Lower leg skin (tissue), 4 donors: ENCODE data around the gene XRCC6. TPM values are rescaled to one million over a fixed set of nuclear protein-coding genes. Genes with fewer than 3 reads are reported as not detected.
"Not testable (repeated sequence)": the region's sequence is repeated elsewhere in the genome, so short reads cannot be mapped to it uniquely, and the experiment has no call there.

ENCODE experiments used
- DNase-seq, 2 donors: peaks; one replicate each; pipeline ENCODE4 v3.0.0-alpha.2; 2019; ENCODE audit warnings: low spot score in 2 of 2
- H3K4me3 ChIP-seq: fragments of 200-600 bp; sonication (generic); 2 replicates; pipeline ENCODE4 v1.5.1; 2017; ENCODE audit warnings: mild to moderate bottlenecking, low read depth; ENCODE audit not compliant: poor library complexity, severe bottlenecking
- POLR2A ChIP-seq, 2 donors: fragments of 450-650 bp; IDR thresholded peaks; one replicate each; pipeline ENCODE4 v1.6.1; 2016 to 2017; ENCODE audit warnings: antibody characterized with exemption in 2 of 2, mild to moderate bottlenecking in 1 of 2, moderate library complexity in 1 of 2
- WGBS, 2 donors: methylation state at CpG; one replicate each; pipeline ENCODE4 v1.1.5; 2018; 5-methylcytosine and 5-hydroxymethylcytosine counted together
- intact Hi-C: fragments of 100-400 bp; cut with DNase I; formaldehyde crosslinking; loops from one replicate; pipeline ENCODE4 v1.15.0; 2023; ENCODE audit warnings: low total_unique reads
- total RNA-seq, 4 donors: library from RNA; depleted of rRNA; stranded (reverse); fragments of >200 nt; gene quantifications; one replicate each; pipeline ENCODE4 v1.1.0, GENCODE V29; 2016
- TF ChIP-seq, protein P1 (sequence below), 3 donors: fragments of 450-650 bp; IDR thresholded peaks; one replicate each; pipeline ENCODE4 v1.5.1; 2016; ENCODE audit warnings: antibody characterized with exemption in 3 of 3, mild to moderate bottlenecking in 3 of 3, moderate library complexity in 2 of 3

XRCC6 gene
- total RNA-seq, 4 donors from 2014 or later, result 150 to 204 (median 161) TPM

DNA sequence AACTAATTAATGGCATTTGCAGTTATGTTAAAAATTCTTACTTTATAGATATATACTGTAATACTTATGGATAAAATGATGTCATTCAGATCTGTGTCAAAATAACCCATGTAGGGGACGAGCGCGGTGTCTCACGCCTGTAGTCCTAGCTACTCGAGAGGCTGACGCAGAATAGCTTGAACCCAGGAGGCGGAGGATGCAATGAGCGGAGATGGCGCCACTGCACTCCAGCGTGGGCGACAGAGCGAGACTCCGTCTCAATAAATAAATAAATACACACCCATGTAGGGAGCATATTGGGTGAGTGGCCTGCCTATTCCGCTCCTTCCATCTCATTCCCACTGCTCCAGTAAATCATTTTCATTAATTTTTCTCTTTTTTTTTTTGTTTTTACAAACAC, 60.5 kb downstream of the XRCC6 start:
- no peak for DNase-seq
- H3K4me3 ChIP-seq, result no peak overlapping the region
- WGBS, 2 donors, result 50 to 57% methylated on average over 14 of the region's 14 CpGs
- TF ChIP-seq POLR2A (IDR thresholded peaks at IDR 0.05), result no peak
- TF ChIP-seq, protein P1, sequence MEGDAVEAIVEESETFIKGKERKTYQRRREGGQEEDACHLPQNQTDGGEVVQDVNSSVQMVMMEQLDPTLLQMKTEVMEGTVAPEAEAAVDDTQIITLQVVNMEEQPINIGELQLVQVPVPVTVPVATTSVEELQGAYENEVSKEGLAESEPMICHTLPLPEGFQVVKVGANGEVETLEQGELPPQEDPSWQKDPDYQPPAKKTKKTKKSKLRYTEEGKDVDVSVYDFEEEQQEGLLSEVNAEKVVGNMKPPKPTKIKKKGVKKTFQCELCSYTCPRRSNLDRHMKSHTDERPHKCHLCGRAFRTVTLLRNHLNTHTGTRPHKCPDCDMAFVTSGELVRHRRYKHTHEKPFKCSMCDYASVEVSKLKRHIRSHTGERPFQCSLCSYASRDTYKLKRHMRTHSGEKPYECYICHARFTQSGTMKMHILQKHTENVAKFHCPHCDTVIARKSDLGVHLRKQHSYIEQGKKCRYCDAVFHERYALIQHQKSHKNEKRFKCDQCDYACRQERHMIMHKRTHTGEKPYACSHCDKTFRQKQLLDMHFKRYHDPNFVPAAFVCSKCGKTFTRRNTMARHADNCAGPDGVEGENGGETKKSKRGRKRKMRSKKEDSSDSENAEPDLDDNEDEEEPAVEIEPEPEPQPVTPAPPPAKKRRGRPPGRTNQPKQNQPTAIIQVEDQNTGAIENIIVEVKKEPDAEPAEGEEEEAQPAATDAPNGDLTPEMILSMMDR (IDR thresholded peaks at IDR 0.05), result no peak
- intact Hi-C loops, result no loop called here

DNA sequence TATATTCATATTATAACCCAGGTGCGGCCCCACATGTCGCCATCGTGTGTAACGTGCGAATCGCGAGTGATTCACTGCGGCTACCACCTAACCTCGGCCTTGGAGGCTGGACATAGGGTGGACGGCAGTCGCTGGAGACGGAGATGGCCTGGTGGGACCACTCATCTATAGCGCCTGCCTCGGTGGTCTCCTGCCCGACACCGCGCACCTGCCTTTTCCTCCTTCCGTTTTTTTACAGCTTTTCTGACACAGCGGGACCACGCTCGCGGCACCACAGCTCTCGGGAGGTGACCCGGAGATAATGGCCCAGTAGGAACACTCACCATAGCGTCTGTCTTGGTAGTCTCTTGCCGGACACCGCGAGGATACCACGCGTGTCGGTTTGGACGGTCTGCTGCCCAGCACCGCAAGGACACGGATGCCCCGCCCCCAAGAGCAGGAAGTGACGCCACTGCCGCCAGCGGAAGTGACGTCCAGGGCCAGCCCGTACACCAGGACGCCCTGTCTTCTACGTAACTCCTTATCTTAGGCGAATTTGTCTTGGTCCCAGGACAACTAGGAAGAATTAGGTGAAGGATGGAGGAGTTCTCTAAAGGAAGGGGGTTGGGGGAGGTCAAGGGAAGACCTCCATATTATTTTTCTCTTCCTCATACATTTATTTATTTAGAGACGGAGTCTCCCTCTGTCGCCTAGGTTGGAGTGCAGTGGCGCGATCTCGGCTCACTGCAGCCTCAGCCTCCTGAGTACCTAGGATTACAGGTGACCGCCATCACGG, 61.1 kb downstream of the XRCC6 start:
- TF ChIP-seq POLR2A (IDR thresholded peaks at IDR 0.05), result peak in 1 of 2 donors; percentile 25
- TF ChIP-seq, protein P1 (IDR thresholded peaks at IDR 0.05), result no peak
- H3K4me3 ChIP-seq, result peak overlapping the region; percentile 16
- intact Hi-C loops, result no loop called here
- WGBS, 2 donors, result 43 to 55% methylated on average over 50 of the region's 50 CpGs
- peak; percentile 77 to 97 for DNase-seq

DNA sequence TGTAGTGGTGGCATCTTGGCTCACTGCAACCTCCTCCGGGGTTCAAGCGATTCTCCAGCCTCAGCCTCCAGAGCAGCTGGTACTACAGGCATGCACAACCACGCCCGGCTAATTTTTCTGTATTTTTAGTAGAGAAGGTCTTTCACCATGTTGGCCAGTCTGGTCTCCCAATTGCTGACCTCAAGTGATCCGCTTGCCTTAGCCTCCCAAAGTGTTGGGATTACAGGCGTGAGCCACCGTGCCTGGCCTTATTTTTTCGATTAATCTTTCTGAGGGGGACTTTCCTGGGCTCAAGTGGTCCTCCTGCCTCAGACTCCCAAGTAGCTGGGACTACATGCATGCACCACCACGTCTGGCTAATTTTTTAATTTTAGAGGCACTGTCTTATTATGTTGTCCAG, 62.0 kb downstream of the XRCC6 start:
- WGBS, 2 donors, result 90 to 95% methylated on average over 9 of the region's 9 CpGs
- TF ChIP-seq, protein P1 (IDR thresholded peaks at IDR 0.05), result no peak
- TF ChIP-seq POLR2A (IDR thresholded peaks at IDR 0.05), result no peak
- no peak for DNase-seq
- no peak overlapping the region for H3K4me3 ChIP-seq
- intact Hi-C loops, result no loop called here

DNA sequence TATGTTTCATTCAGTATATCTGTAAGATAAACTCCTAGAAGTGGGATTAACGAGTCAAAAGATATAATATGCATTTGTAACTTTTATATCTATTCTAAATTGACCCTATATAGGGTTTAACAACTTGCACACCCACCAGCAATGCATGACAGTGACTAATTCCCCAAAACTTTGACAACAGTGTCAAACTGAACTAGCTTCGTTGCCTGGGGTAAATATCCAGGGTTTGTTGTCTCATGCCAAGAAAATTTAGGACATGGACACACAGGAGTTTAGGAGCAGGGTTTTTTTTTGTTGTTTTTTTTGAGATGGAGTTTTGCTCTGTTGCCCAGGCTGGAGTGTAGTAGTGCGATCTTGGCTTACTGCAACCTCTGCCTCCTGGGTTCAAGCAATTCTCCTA, 62.5 kb downstream of the XRCC6 start:
- 75 to 86% methylated on average over 3 of the region's 3 CpGs for WGBS, 2 donors
- intact Hi-C loops, result no loop called here
- DNase-seq, result no peak
- no peak for TF ChIP-seq POLR2A (IDR thresholded peaks at IDR 0.05)
- TF ChIP-seq, protein P1 (IDR thresholded peaks at IDR 0.05), result no peak
- no peak overlapping the region for H3K4me3 ChIP-seq

DNA sequence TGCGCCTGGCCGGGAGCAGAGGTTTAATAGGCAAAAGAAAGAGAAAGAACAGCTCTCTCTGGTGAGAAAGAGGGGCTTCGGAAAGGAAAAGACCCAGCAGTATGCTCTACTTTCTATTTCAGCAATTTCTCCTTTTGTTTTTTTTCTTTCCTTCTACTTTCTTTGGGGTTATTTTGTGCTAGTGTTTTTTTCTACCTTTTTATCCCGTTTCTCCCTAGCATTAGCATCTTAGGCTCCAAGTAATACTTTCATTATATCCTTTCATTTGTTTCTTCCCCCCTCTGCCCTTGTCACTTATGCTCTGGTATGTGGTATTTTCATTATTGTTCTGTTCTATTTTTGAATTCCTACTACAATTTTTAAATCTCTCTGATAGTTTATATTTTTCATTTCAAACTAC, 63.1 kb downstream of the XRCC6 start:
- TF ChIP-seq POLR2A (IDR thresholded peaks at IDR 0.05), result no peak
- TF ChIP-seq, protein P1 (IDR thresholded peaks at IDR 0.05), result no peak
- WGBS, 2 donors, result 78 to 84% methylated on average over 4 of the region's 4 CpGs
- H3K4me3 ChIP-seq, result no peak overlapping the region
- intact Hi-C loops, result no loop called here
- no peak for DNase-seq

DNA sequence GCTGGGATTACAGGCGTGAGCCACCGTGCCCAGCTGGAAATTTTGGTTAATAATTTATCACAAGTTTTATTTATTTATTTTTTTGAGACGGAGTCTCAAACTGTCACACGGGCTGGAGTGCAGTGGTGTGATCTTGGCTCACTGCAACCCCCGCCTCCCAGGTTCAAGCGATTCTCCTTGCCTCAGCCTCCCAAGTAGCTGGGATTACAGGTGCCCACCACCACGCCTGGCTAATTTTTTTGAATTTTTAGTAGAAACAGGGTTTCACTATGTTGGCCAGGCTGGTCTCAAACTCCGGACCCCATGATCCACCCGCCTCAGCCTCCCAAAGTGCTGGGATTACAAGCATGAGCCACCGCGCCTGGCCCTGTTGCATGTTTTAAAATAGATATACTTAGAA, 65.8 kb downstream of the XRCC6 start:
- H3K4me3 ChIP-seq, intact Hi-C loops: not testable (repeated sequence)
- peak in 1 of 2 donors; percentile 56 for DNase-seq
- WGBS, 2 donors, result 97% methylated on average over 11 of the region's 11 CpGs
